Measurements from ENCODE around the gene IFNL2. TPM values are rescaled to one million over a fixed set of nuclear protein-coding genes. Genes with fewer than 3 reads are reported as not detected.
"Not testable (repeated sequence)": the region's sequence is repeated elsewhere in the genome, so short reads cannot be mapped to it uniquely, and the experiment has no call there.

IFNL2 gene
- total RNA-seq, 4 donors from 2014 or later, result not detected

GRCh38 chr19:39262496-39262895 is 5.7 kb upstream of the IFNL2 start:
- DNase-seq (ENCODE audit: low spot score in 2 of 2), result peak in 1 of 2 donors; percentile 31
- WGBS, 2 donors, result 52 to 53% methylated on average over 4 of the region's 4 CpGs
- no peak for TF ChIP-seq POLR2A (IDR thresholded peaks at IDR 0.05)
- no peak for TF ChIP-seq CTCF (IDR thresholded peaks at IDR 0.05)
- intact Hi-C loops (cut with DNase I; ENCODE audit: low total_unique reads), result no loop called here
- no peak overlapping the region for H3K4me3 ChIP-seq (ENCODE audit: low read depth, poor library complexity, severe bottlenecking)

GRCh38 chr19:39263912-39264305 is 4.3 kb upstream of the IFNL2 start:
- DNase-seq (ENCODE audit: low spot score in 2 of 2), result peak in 1 of 2 donors; percentile 76
- intact Hi-C loops (cut with DNase I; ENCODE audit: low total_unique reads), result no loop called here

GRCh38 chr19:39264306-39265290 is 3.6 kb upstream of the IFNL2 start:
- H3K4me3 ChIP-seq (ENCODE audit: low read depth, poor library complexity, severe bottlenecking), result no peak overlapping the region
- TF ChIP-seq POLR2A (IDR thresholded peaks at IDR 0.05) (no peak), CTCF (IDR thresholded peaks at IDR 0.05) (no peak)
- DNase-seq (ENCODE audit: low spot score in 2 of 2), result peak in 1 of 2 donors; percentile 76
- intact Hi-C loops (cut with DNase I; ENCODE audit: low total_unique reads), result no loop called here
- 12 to 19% methylated on average over 43 to 70 of the region's 102 CpGs for WGBS, 2 donors

More at GRCh38 chr19:39263912-39264305, 4.3 kb upstream of the IFNL2 start:
- H3K4me3 ChIP-seq (ENCODE audit: low read depth, poor library complexity, severe bottlenecking), result no peak overlapping the region
- TF ChIP-seq CTCF (IDR thresholded peaks at IDR 0.05), result no peak
- no peak for TF ChIP-seq POLR2A (IDR thresholded peaks at IDR 0.05)
- 15 to 31% methylated on average over 6 to 13 of the region's 17 CpGs for WGBS, 2 donors

- TF ChIP-seq POLR2A (IDR thresholded peaks at IDR 0.05) (no peak), CTCF (IDR thresholded peaks at IDR 0.05) (no peak)
- DNase-seq (ENCODE audit: low spot score in 2 of 2), result peak in 1 of 2 donors; percentile 79
- intact Hi-C loops (cut with DNase I; ENCODE audit: low total_unique reads), result no loop called here
- 41 to 44% methylated on average over 38 to 39 of the region's 39 CpGs for WGBS, 2 donors
- H3K4me3 ChIP-seq (ENCODE audit: low read depth, poor library complexity, severe bottlenecking), result no peak overlapping the region
These were observed 2.8 kb upstream of the IFNL2 start for GRCh38 chr19:39265321-39265916.

- H3K4me3 ChIP-seq (ENCODE audit: low read depth, poor library complexity, severe bottlenecking); intact Hi-C loops (cut with DNase I; ENCODE audit: low total_unique reads): not testable (repeated sequence)
- peak in 1 of 2 donors; percentile 45 for DNase-seq (ENCODE audit: low spot score in 2 of 2)
- WGBS, 2 donors, result 76 to 81% methylated on average over 9 of the region's 10 CpGs
These were observed 481 bp downstream of the IFNL2 start for GRCh38 chr19:39268531-39269223.

- WGBS, 2 donors, result 80 to 81% methylated on average over 5 to 6 of the region's 10 CpGs
- intact Hi-C loops (cut with DNase I; ENCODE audit: low total_unique reads); H3K4me3 ChIP-seq (ENCODE audit: low read depth, poor library complexity, severe bottlenecking): not testable (repeated sequence)
- DNase-seq (ENCODE audit: low spot score in 2 of 2), result peak in 1 of 2 donors; percentile 29
These were observed 1.2 kb downstream of the IFNL2 start for GRCh38 chr19:39269369-39269768.
